Karpas-422 (cell line): ENCODE data around the gene SNRPD2. TPM values are rescaled to one million over a fixed set of nuclear protein-coding genes. Genes with fewer than 3 reads are reported as not detected.
A peak's percentile ranks its signal among the peaks of the same experiment; 100 is the strongest.

Experiments used
- DNase-seq: peaks from one replicate; pipeline ENCODE4 v3.0.0-alpha.2; 2015
- H2AFZ ChIP-seq: fragments of 200-600 bp; sonication (generic); 2 replicates; pipeline ENCODE4 v1.6.1; 2014; ENCODE audit warnings: antibody characterized with exemption, low read length, mixed read lengths
- H3K27ac ChIP-seq: fragments of 200-600 bp; sonication (generic); 2 replicates; pipeline ENCODE4 v1.5.1; 2014; ENCODE audit warnings: mild to moderate bottlenecking, low read length, moderate library complexity
- H3K27me3 ChIP-seq: fragments of 200-600 bp; sonication (generic); 2 replicates; pipeline ENCODE4 v1.6.1; 2014; ENCODE audit warnings: low read length, mixed read lengths
- H3K36me3 ChIP-seq: fragments of 200-600 bp; sonication (generic); 2 replicates; pipeline ENCODE4 v1.6.1; 2014; ENCODE audit warnings: low read length, mixed read lengths; ENCODE audit not compliant: insufficient read depth
- H3K4me1 ChIP-seq: fragments of 200-600 bp; sonication (generic); 2 replicates; pipeline ENCODE4 v1.6.1; 2014; ENCODE audit warnings: mild to moderate bottlenecking, low read length, mixed read lengths
- H3K4me2 ChIP-seq: fragments of 200-600 bp; sonication (generic); 2 replicates; pipeline ENCODE4 v1.6.1; 2014; ENCODE audit warnings: low read length, low read depth, mild to moderate bottlenecking; ENCODE audit not compliant: poor library complexity, severe bottlenecking
- H3K4me3 ChIP-seq: fragments of 200-600 bp; sonication (generic); 2 replicates; pipeline ENCODE4 v1.5.1; 2014; ENCODE audit warnings: mild to moderate bottlenecking, antibody characterized with exemption, low read length, mixed read lengths
- H3K79me2 ChIP-seq: fragments of 200-600 bp; sonication (generic); 2 replicates; pipeline ENCODE4 v1.6.1; 2014; ENCODE audit warnings: mild to moderate bottlenecking, low read length, mixed read lengths
- H3K9ac ChIP-seq: fragments of 200-600 bp; sonication (generic); 2 replicates; pipeline ENCODE4 v1.6.0; 2014; ENCODE audit warnings: low read length
- H3K9me2 ChIP-seq: fragments of 200-600 bp; sonication (generic), shearing (Covaris generic); replicated peaks from 2 replicates; pipeline ENCODE4 v1.6.0; 2014; ENCODE audit warnings: mild to moderate bottlenecking, low read length, moderate library complexity; ENCODE audit not compliant: insufficient read depth
- H3K9me3 ChIP-seq: fragments of 300-700, 200-600 bp; sonication (generic); 2 replicates; pipeline ENCODE4 v1.6.1; 2014; ENCODE audit warnings: low read length, mixed read lengths
- H4K20me1 ChIP-seq: fragments of 200-600 bp; sonication (generic); 2 replicates; pipeline ENCODE4 v1.6.1; 2014; ENCODE audit warnings: mild to moderate bottlenecking, antibody characterized with exemption, low read length, low read depth; ENCODE audit not compliant: insufficient read depth
- total RNA-seq: library from RNA; depleted of rRNA; stranded (reverse); fragments of >200 nt; shearing (Covaris generic); gene quantifications from 2 replicates; pipeline ENCODE4 v1.2.3, GENCODE V29; 2014; ENCODE audit warnings: low replicate concordance

Gene SNRPD2
- total RNA-seq, 1 experiment from 2014 or later = 540 TPM

GRCh38 chr19:45643927-45644771 is 47.6 kb downstream of the SNRPD2 start:
- H3K4me1 ChIP-seq = peaks cover 55% of the 10 kb centered on the region
- peak overlapping the region; percentile 61 for H3K9ac ChIP-seq
- H3K9me3 ChIP-seq = no peaks in the 10 kb centered on the region
- no peaks in the 10 kb centered on the region for H3K9me2 ChIP-seq
- peak overlapping the region; percentile 76 for H3K4me2 ChIP-seq
- no peaks in the 10 kb centered on the region for H4K20me1 ChIP-seq
- H3K36me3 ChIP-seq = no peaks in the 10 kb centered on the region
- no peaks in the 10 kb centered on the region for H3K27me3 ChIP-seq
- H3K79me2 ChIP-seq = no peaks in the 10 kb centered on the region
- peak; percentile 71 for DNase-seq
- H3K27ac ChIP-seq = no peak overlapping the region; the same call in 1 of the 2 replicates
- peak overlapping the region; percentile 65 for H3K4me3 ChIP-seq
- H2AFZ ChIP-seq = peak overlapping the region; percentile 35; the same call in 1 of the 2 replicates

- Histone ChIP-seq H2AFZ (peak overlapping the region; percentile 90; the same call in 1 of the 2 replicates), H3K27me3 (no peaks in the 10 kb centered on the region), H4K20me1 (no peaks in the 10 kb centered on the region), H3K4me2 (peak overlapping the region; percentile 76), H3K79me2 (peaks cover 8% of the 10 kb centered on the region), H3K36me3 (no peaks in the 10 kb centered on the region), H3K27ac (no peak overlapping the region; the same call in 1 of the 2 replicates), H3K9me3 (no peaks in the 10 kb centered on the region), H3K9me2 (no peaks in the 10 kb centered on the region), H3K4me3 (peak overlapping the region; percentile 65), H3K4me1 (peaks cover 57% of the 10 kb centered on the region), H3K9ac (peak overlapping the region; percentile 61)
- DNase-seq = peak; percentile 96
Observed at GRCh38 chr19:45643024-45643926, 48.5 kb downstream of the SNRPD2 start.

- no peaks in the 10 kb centered on the region for H3K27me3 ChIP-seq
- no peaks in the 10 kb centered on the region for H3K9me3 ChIP-seq
- no peaks in the 10 kb centered on the region for H4K20me1 ChIP-seq
- H3K36me3 ChIP-seq = no peaks in the 10 kb centered on the region
- no peaks in the 10 kb centered on the region for H3K9me2 ChIP-seq
- H3K4me2 ChIP-seq = peak overlapping the region; percentile 76
- H3K79me2 ChIP-seq = peaks cover 17% of the 10 kb centered on the region
- H3K27ac ChIP-seq = peak overlapping the region; percentile 67
- peak; percentile 98 for DNase-seq
- H3K9ac ChIP-seq = peak overlapping the region; percentile 81
- peak overlapping the region; percentile 72 for H3K4me3 ChIP-seq
- peaks cover 62% of the 10 kb centered on the region for H3K4me1 ChIP-seq
- H2AFZ ChIP-seq = peak overlapping the region; percentile 47
Observed at GRCh38 chr19:45641274-45642105, 50.3 kb downstream of the SNRPD2 start.

- H3K36me3 ChIP-seq = no peaks in the 10 kb centered on the region
- H3K27ac ChIP-seq = no peak overlapping the region
- peak overlapping the region; percentile 76 for H3K4me2 ChIP-seq
- H3K4me1 ChIP-seq = peaks cover 56% of the 10 kb centered on the region
- no peak for DNase-seq
- no peaks in the 10 kb centered on the region for H3K9me2 ChIP-seq
- peaks cover 17% of the 10 kb centered on the region for H3K79me2 ChIP-seq
- H3K4me3 ChIP-seq = peak overlapping the region; percentile 72; the same call in 1 of the 2 replicates
- peak overlapping the region; percentile 47; the same call in 1 of the 2 replicates for H2AFZ ChIP-seq
- H3K27me3 ChIP-seq = no peaks in the 10 kb centered on the region
- H4K20me1 ChIP-seq = no peaks in the 10 kb centered on the region
- H3K9me3 ChIP-seq = no peaks in the 10 kb centered on the region
- H3K9ac ChIP-seq = no peak overlapping the region
Observed at GRCh38 chr19:45640849-45641273, 50.9 kb downstream of the SNRPD2 start.

GRCh38 chr19:45638930-45639729 is 52.6 kb downstream of the SNRPD2 start, which contains the start of gene EML2:
Gene EML2, minus strand, starts transcription at chr19:45639397. Its CDS starts 21 bp downstream, at chr19:45639376.
- peak; percentile 87 for DNase-seq
- H3K9me2 ChIP-seq = no peaks in the 10 kb centered on the region
- H4K20me1 ChIP-seq = no peaks in the 10 kb centered on the region
- peak within 1 kb of the TSS; percentile 79 for H3K4me2 ChIP-seq
- H3K4me3 ChIP-seq = peak within 1 kb of the TSS; percentile 84
- H3K27me3 ChIP-seq = no peaks in the 10 kb centered on the region
- peak within 1 kb of the TSS; percentile 32; the same call in 1 of the 2 replicates for H3K27ac ChIP-seq
- H3K9me3 ChIP-seq = no peaks in the 10 kb centered on the region
- peak within 1 kb of the TSS; percentile 86; the same call in 1 of the 2 replicates for H2AFZ ChIP-seq
- peaks cover 17% of the 10 kb centered on the region for H3K79me2 ChIP-seq
- H3K9ac ChIP-seq = peak within 1 kb of the TSS; percentile 82
- no peaks in the 10 kb centered on the region for H3K36me3 ChIP-seq
- H3K4me1 ChIP-seq = peaks cover 42% of the 10 kb centered on the region

GRCh38 chr19:45637890-45638667 is 53.7 kb downstream of the SNRPD2 start:
- H3K4me1 ChIP-seq = peaks cover 32% of the 10 kb centered on the region
- H3K27ac ChIP-seq = no peak overlapping the region
- no peaks in the 10 kb centered on the region for H3K27me3 ChIP-seq
- peak overlapping the region; percentile 84 for H3K4me3 ChIP-seq
- peak overlapping the region; percentile 82 for H3K9ac ChIP-seq
- H2AFZ ChIP-seq = no peak overlapping the region
- no peak for DNase-seq
- no peaks in the 10 kb centered on the region for H3K36me3 ChIP-seq
- H4K20me1 ChIP-seq = no peaks in the 10 kb centered on the region
- peaks cover 17% of the 10 kb centered on the region for H3K79me2 ChIP-seq
- H3K9me2 ChIP-seq = no peaks in the 10 kb centered on the region
- H3K9me3 ChIP-seq = no peaks in the 10 kb centered on the region
- H3K4me2 ChIP-seq = peak overlapping the region; percentile 79
